HCT116 (cell line): ENCODE data around the gene CNN1. TPM values are rescaled to one million over a fixed set of nuclear protein-coding genes. Genes with fewer than 3 reads are reported as not detected.

Source experiments
- ATAC-seq: fragments of 200-7000 bp; cut with Tn5 transposase; 2 replicates; pipeline ENCODE4 v1.9.1; 2020; ENCODE audit warnings: mild to moderate bottlenecking, moderate library complexity
- BruUV-seq: library from RNA; stranded (reverse); fragments of 400-500 nt; replicated peaks from 2 replicates; lab custom pipeline; 2021; lab: Mats Ljungman, UMichigan
- CTCF ChIA-PET: fragments of 300-600 bp; sonication (Branson Sonifier 250); formaldehyde crosslinking; loops from one replicate; lab custom pipeline; 2021; ENCODE audit warnings: antibody characterized with exemption; lab: Charles Lee
- POLR2A ChIA-PET: fragments of 300-600, 350-600 bp; sonication (Branson Sonifier 250); formaldehyde crosslinking; loops from one replicate; lab custom pipeline; 2021; ENCODE audit warnings: antibody characterized with exemption; lab: Charles Lee
- RAD21 ChIA-PET, 2 experiments: fragments of 300-600 bp; sonication (Branson Sonifier 250); formaldehyde crosslinking; loops; one replicate each; lab custom pipeline; 2023; ENCODE audit warnings: low total read pairs in 2 of 2; ENCODE audit not compliant: uncharacterized antibody in 2 of 2, unreplicated experiment in 2 of 2, low non-redundant PET in 1 of 2; lab: Charles Lee
- DNase-seq: peaks from one replicate; pipeline ENCODE4 v3.0.0-alpha.2; 2010; ENCODE audit warnings: low read depth, low spot score
- H2AFZ ChIP-seq: fragments of 200-600 bp; shearing (Covaris generic), sonication (generic); 2 replicates; pipeline ENCODE4 v1.6.1; 2017; ENCODE audit warnings: low read depth, mixed run types, mixed read lengths, antibody characterized with exemption, low read length; ENCODE audit not compliant: poor library complexity, severe bottlenecking
- H3K27ac ChIP-seq: 2 replicates; pipeline ENCODE4 v1.5.1; 2012; ENCODE audit warnings: low read depth, low read length
- H3K27me3 ChIP-seq: fragments of 200-600 bp; sonication (generic); 2 replicates; pipeline ENCODE4 v1.6.1; 2016; ENCODE audit warnings: mixed run types, low read length, mixed read lengths; ENCODE audit not compliant: insufficient read depth
- H3K36me3 ChIP-seq, 2 experiments: fragments of 200-500 bp in 1 of 2; fragments of 200-600 bp in 1 of 2; sonication (Bioruptor generic) in 1 of 2; sonication (generic) in 1 of 2; 2 replicates each; pipeline versions ENCODE4 v1.5.1 to v1.6.1; 2014 to 2016; ENCODE audit warnings: low read length in 2 of 2, inconsistent platforms in 1 of 2, mixed read lengths in 1 of 2, mixed run types in 1 of 2; ENCODE audit not compliant: insufficient read depth in 2 of 2, control insufficient read depth in 1 of 2
- H3K4me1 ChIP-seq, 2 experiments: fragments of 200-600 bp in 1 of 2; sonication (generic) in 1 of 2; 2 replicates each; pipeline versions ENCODE4 v1.5.1 to v1.6.1; 2012 to 2017; ENCODE audit warnings: low read length in 2 of 2, inconsistent platforms in 1 of 2, mild to moderate bottlenecking in 1 of 2, mixed read lengths in 1 of 2, mixed run types in 1 of 2, moderate library complexity in 1 of 2; ENCODE audit not compliant: insufficient read depth in 2 of 2, control insufficient read depth in 1 of 2
- H3K4me2 ChIP-seq: fragments of 200-600 bp; sonication (generic); 2 replicates; pipeline ENCODE4 v1.6.1; 2017; ENCODE audit warnings: mixed run types, low read length, mixed read lengths
- H3K4me3 ChIP-seq, 2 experiments: fragments of 200-600 bp in 1 of 2; sonication (generic) in 1 of 2; replicated peaks in 1 of 2; 2 replicates each; pipeline ENCODE4 v1.5.1; 2011 to 2016; ENCODE audit warnings: low read length in 2 of 2, control low read depth in 1 of 2, low read depth in 1 of 2, mild to moderate bottlenecking in 1 of 2, mixed read lengths in 1 of 2, mixed run types in 1 of 2
- H3K79me2 ChIP-seq: fragments of 200-600 bp; sonication (generic); 2 replicates; pipeline ENCODE4 v1.6.1; 2017; ENCODE audit warnings: mild to moderate bottlenecking, mixed run types, low read length, moderate library complexity, mixed read lengths; ENCODE audit not compliant: insufficient read depth
- H3K9ac ChIP-seq: fragments of 200-600 bp; sonication (generic); 2 replicates; pipeline ENCODE4 v1.6.1; 2016; ENCODE audit warnings: low read length, mixed read lengths
- H3K9me2 ChIP-seq: fragments of 200-600 bp; sonication (generic), shearing (Covaris generic); 2 replicates; pipeline ENCODE4 v1.6.1; 2017; ENCODE audit warnings: mixed run types, mild to moderate bottlenecking, moderate library complexity; ENCODE audit not compliant: insufficient read depth
- H3K9me3 ChIP-seq, 2 experiments: fragments of 200-500 bp in 1 of 2; fragments of 200-600 bp in 1 of 2; sonication (Bioruptor generic) in 1 of 2; sonication (generic) in 1 of 2; 2 replicates each; pipeline ENCODE4 v1.6.1; 2014 to 2017; ENCODE audit warnings: low read length in 2 of 2, mixed read lengths in 2 of 2, inconsistent platforms in 1 of 2, low read depth in 1 of 2, mild to moderate bottlenecking in 1 of 2, mixed run types in 1 of 2, moderate library complexity in 1 of 2; ENCODE audit not compliant: control insufficient read depth in 1 of 2, insufficient read depth in 1 of 2
- H4K20me1 ChIP-seq: fragments of 200-600 bp; sonication (generic), shearing (Covaris generic); 2 replicates; pipeline ENCODE4 v1.6.1; 2017; ENCODE audit warnings: mixed run types, mild to moderate bottlenecking, moderate library complexity; ENCODE audit not compliant: insufficient read depth
- POLR2A ChIP-seq: IDR thresholded peaks from 2 replicates; pipeline ENCODE4 v1.7.0; 2011; ENCODE audit warnings: borderline replicate concordance; ENCODE audit not compliant: insufficient read depth, insufficient read length; ENCODE audit errors: extremely low read depth
- POLR2AphosphoS5 ChIP-seq: IDR thresholded peaks from 2 replicates; pipeline ENCODE4 v1.6.1; 2011; ENCODE audit warnings: mild to moderate bottlenecking, low read depth, low read length, moderate library complexity
- RAD21 ChIP-seq: IDR thresholded peaks from 2 replicates; pipeline ENCODE4 v1.6.1; 2012; ENCODE audit warnings: low read depth, mild to moderate bottlenecking
- SRF ChIP-seq: IDR thresholded peaks from 2 replicates; pipeline ENCODE4 v1.6.1; 2012; ENCODE audit warnings: low read depth
- TCF7L2 ChIP-seq: IDR thresholded peaks from 2 replicates; pipeline ENCODE4 v1.7.0; 2011; ENCODE audit warnings: borderline replicate concordance, inconsistent platforms; ENCODE audit not compliant: insufficient read depth, insufficient read length; ENCODE audit errors: extremely low read depth
- intact Hi-C: fragments of 100-400 bp; cut with micrococcal nuclease; formaldehyde crosslinking; loops from 2 replicates; pipeline ENCODE4 v1.10.0; 2022
- total RNA-seq: library from RNA; stranded (reverse); gene quantifications from one replicate; pipeline ENCODE4 v1.2.1, GENCODE V29; 2021; ENCODE audit not compliant: unreplicated experiment

CNN1 gene
- total RNA-seq, 1 experiment from 2014 or later, result 0.64 TPM

GRCh38 chr19:11581740-11582139 lies 43.1 kb downstream of the CNN1 start:
- no TSS peak for BruUV-seq
- no peak for ATAC-seq

GRCh38 chr19:11586331-11586730 lies 47.7 kb downstream of the CNN1 start:
- Histone ChIP-seq H3K9ac (no peak overlapping the region), H3K27ac (no peak overlapping the region), H4K20me1 (no peaks in the 10 kb centered on the region), H3K4me1 (peaks cover 0 to 6% of the 10 kb centered on the region in 2 experiments; a peak in 2 of 4 replicates), H3K4me2 (no peak overlapping the region), H3K27me3 (no peaks in the 10 kb centered on the region), H3K9me3 (no peaks in the 10 kb centered on the region), H3K36me3 (no peaks in the 10 kb centered on the region), H3K79me2 (no peaks in the 10 kb centered on the region), H2AFZ (no peak overlapping the region), H3K9me2 (no peaks in the 10 kb centered on the region), H3K4me3 (no peak overlapping the region)
- ChIA-PET POLR2A (no interaction called here), CTCF (no interaction called here), RAD21 (interaction anchor here in 1 of 2 experiments (0.7 kb wide), 1 partner anchor 91 kb away, joined by 3 read pairs; no protein-coding TSS in a partner anchor)
- BruUV-seq, result no TSS peak
- ATAC-seq (no peak), DNase-seq (no peak)
- intact Hi-C loops, result no loop called here
- TF ChIP-seq POLR2AphosphoS5, result no peak

More at GRCh38 chr19:11581740-11582139, 43.1 kb downstream of the CNN1 start:
- Histone ChIP-seq H3K79me2 (no peaks in the 10 kb centered on the region), H3K9me2 (no peaks in the 10 kb centered on the region), H3K4me1 (peaks cover 2 to 3% of the 10 kb centered on the region in 2 experiments; a peak in 2 of 4 replicates), H3K9me3 (no peaks in the 10 kb centered on the region), H3K9ac (no peak overlapping the region), H3K27ac (no peak overlapping the region), H3K27me3 (no peaks in the 10 kb centered on the region), H2AFZ (no peak overlapping the region), H4K20me1 (no peaks in the 10 kb centered on the region), H3K4me2 (no peak overlapping the region), H3K4me3 (no peak overlapping the region), H3K36me3 (no peaks in the 10 kb centered on the region)
- intact Hi-C loops, result no loop called here
- RAD21 ChIA-PET, result no interaction called here
- no peak for DNase-seq
- CTCF ChIA-PET, result interaction anchor here (0.6 to 1.9 kb wide), 2 partner anchors 9 to 22 kb away, joined by 3 to 4 read pairs; no protein-coding TSS in a partner anchor
- POLR2A ChIA-PET, result interaction anchor here (0.7 kb wide), 1 partner anchor 44 kb away, joined by 3 read pairs; no protein-coding TSS in a partner anchor
- TF ChIP-seq RAD21, result no peak
- no peak for TF ChIP-seq POLR2A
- TF ChIP-seq SRF, result no peak
- no peak for TF ChIP-seq TCF7L2
- TF ChIP-seq POLR2AphosphoS5, result no peak
